GM19372 (cell line): ENCODE results near the gene MRTFB.
"Not testable (repeated sequence)": the region's sequence is repeated elsewhere in the genome, so short reads cannot be mapped to it uniquely, and the experiment has no call there.

Experiments used
- ATAC-seq: cut with Tn5 transposase; IDR thresholded peaks from one replicate; pipeline ENCODE4 v1.9.1; 2021; ENCODE audit warnings: mild to moderate bottlenecking, low read depth, moderate library complexity; ENCODE audit not compliant: unreplicated experiment

The MRTFB gene

GRCh38 chr16:14104066-14104465 lies 32.9 kb downstream of the MRTFB start:
- ATAC-seq, result no peak

- ATAC-seq, result no peak
These were observed 34.7 kb downstream of the MRTFB start for GRCh38 chr16:14105760-14106375.

GRCh38 chr16:14106457-14106856 lies 35.3 kb downstream of the MRTFB start:
- ATAC-seq, result no peak

GRCh38 chr16:14106961-14107360 lies 35.8 kb downstream of the MRTFB start:
- ATAC-seq, result no peak

- no peak for ATAC-seq
These were observed 38.1 kb downstream of the MRTFB start for GRCh38 chr16:14109077-14109775.

GRCh38 chr16:14109782-14110727 lies 38.9 kb downstream of the MRTFB start:
- ATAC-seq, result no peak

GRCh38 chr16:14110728-14111251 lies 39.7 kb downstream of the MRTFB start:
- ATAC-seq, result no peak

- ATAC-seq, result no peak
These were observed 40.8 kb downstream of the MRTFB start for GRCh38 chr16:14111713-14112538.

GRCh38 chr16:14112539-14112856 lies 41.4 kb downstream of the MRTFB start:
- ATAC-seq, result no peak

- no peak for ATAC-seq
These were observed 42.2 kb downstream of the MRTFB start for GRCh38 chr16:14113344-14113743.

- ATAC-seq, result no peak
These were observed 45.9 kb downstream of the MRTFB start for GRCh38 chr16:14117051-14117450.

- ATAC-seq, result no peak
These were observed 48.7 kb downstream of the MRTFB start for GRCh38 chr16:14119799-14120198.

- ATAC-seq, result no peak
These were observed 49.2 kb downstream of the MRTFB start for GRCh38 chr16:14120335-14120734.

- ATAC-seq, result no peak
These were observed 50.0 kb downstream of the MRTFB start for GRCh38 chr16:14121142-14121541.

GRCh38 chr16:14121872-14122271 lies 50.8 kb downstream of the MRTFB start:
- ATAC-seq, result no peak

GRCh38 chr16:14122430-14122829 lies 51.3 kb downstream of the MRTFB start:
- not testable (repeated sequence) for ATAC-seq

GRCh38 chr16:14125000-14125681 lies 54.0 kb downstream of the MRTFB start:
- no peak for ATAC-seq

GRCh38 chr16:14125708-14126107 lies 54.6 kb downstream of the MRTFB start:
- no peak for ATAC-seq

GRCh38 chr16:14128097-14128496 lies 57.0 kb downstream of the MRTFB start:
- no peak for ATAC-seq

- ATAC-seq, result no peak
These were observed 58.4 kb downstream of the MRTFB start for GRCh38 chr16:14129502-14129901.
